HG02642 (cell line): ENCODE data around the gene APBA2.

Experiments used
- ATAC-seq: cut with Tn5 transposase; IDR thresholded peaks from one replicate; pipeline ENCODE4 v1.9.1; 2021; ENCODE audit warnings: mild to moderate bottlenecking; ENCODE audit not compliant: unreplicated experiment, poor library complexity

Gene APBA2

GRCh38 chr15:29064731-29065130 is 179.0 kb downstream of the APBA2 start:
- no peak for ATAC-seq

GRCh38 chr15:29065571-29065970 is 179.8 kb downstream of the APBA2 start:
- no peak for ATAC-seq

GRCh38 chr15:29066310-29066709 is 180.5 kb downstream of the APBA2 start:
- ATAC-seq, result no peak

- no peak for ATAC-seq
Measured at GRCh38 chr15:29066838-29067237, 181.1 kb downstream of the APBA2 start.

- no peak for ATAC-seq
Measured at GRCh38 chr15:29067949-29068348, 182.2 kb downstream of the APBA2 start.

GRCh38 chr15:29070471-29071231 is 184.9 kb downstream of the APBA2 start:
- no peak for ATAC-seq

- ATAC-seq, result no peak
Measured at GRCh38 chr15:29071232-29071881, 185.6 kb downstream of the APBA2 start.

GRCh38 chr15:29071882-29072273 is 186.1 kb downstream of the APBA2 start:
- ATAC-seq, result no peak

- no peak for ATAC-seq
Measured at GRCh38 chr15:29072444-29072843, 186.7 kb downstream of the APBA2 start.

- ATAC-seq, result no peak
Measured at GRCh38 chr15:29074045-29074444, 188.3 kb downstream of the APBA2 start.

- ATAC-seq, result no peak
Measured at GRCh38 chr15:29078541-29078940, 192.8 kb downstream of the APBA2 start.

- no peak for ATAC-seq
Measured at GRCh38 chr15:29079479-29079878, 193.7 kb downstream of the APBA2 start.

- ATAC-seq, result no peak
Measured at GRCh38 chr15:29081781-29082180, 196.0 kb downstream of the APBA2 start.

- no peak for ATAC-seq
Measured at GRCh38 chr15:29083161-29083560, 197.4 kb downstream of the APBA2 start.

- no peak for ATAC-seq
Measured at GRCh38 chr15:29083858-29084257, 198.1 kb downstream of the APBA2 start.

GRCh38 chr15:29086001-29086400 is 200.2 kb downstream of the APBA2 start:
- no peak for ATAC-seq

GRCh38 chr15:29086891-29087290 is 201.1 kb downstream of the APBA2 start:
- no peak for ATAC-seq

- ATAC-seq, result no peak
Measured at GRCh38 chr15:29087521-29088285, 201.9 kb downstream of the APBA2 start.

- ATAC-seq, result no peak
Measured at GRCh38 chr15:29088666-29089065, 202.9 kb downstream of the APBA2 start.

- ATAC-seq, result no peak
Measured at GRCh38 chr15:29089731-29090616, 204.2 kb downstream of the APBA2 start.
